ENCODE results near the gene CFAP126. TPM values are rescaled to one million over a fixed set of nuclear protein-coding genes. Genes with fewer than 3 reads are reported as not detected.

The CFAP126 gene
- total and polyA plus RNA-seq, 3 experiments from 2014 or later: not detected

DNA sequence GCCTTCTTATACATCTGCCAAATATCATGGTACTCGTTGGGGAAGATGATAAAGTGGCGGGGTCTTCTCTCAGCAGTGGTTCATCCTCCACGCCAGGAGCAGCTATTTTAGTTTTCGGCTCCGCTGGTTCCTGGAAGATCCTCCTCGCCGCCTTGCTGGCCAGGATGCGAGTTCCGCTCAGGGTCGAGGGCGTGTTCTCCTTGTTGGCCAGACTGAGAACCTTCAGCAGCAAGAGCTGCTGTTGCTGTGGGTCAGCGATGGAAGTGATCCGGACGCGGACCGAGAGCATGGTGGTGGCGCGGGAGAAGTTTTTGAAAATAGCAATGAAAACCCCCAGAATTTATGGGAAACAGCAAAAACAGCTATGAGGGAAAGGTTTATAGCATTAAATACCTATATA, 11.4 kb upstream of the CFAP126 start:
- Mint-ChIP-seq H3K27me3 (peaks cover 0 to 2% of the 10 kb centered on the region in 2 donors), H3K4me1 (no peaks in the 10 kb centered on the region), H3K9me3 (no peaks in the 10 kb centered on the region), H3K36me3 (no peaks in the 10 kb centered on the region), H3K27ac (no peak overlapping the region), H3K4me3 (no peak overlapping the region)
- Histone ChIP-seq H3K4me3 (ENCODE audit: low read length) (no peak overlapping the region), H3K27me3 (ENCODE audit: insufficient read depth, low read length, poor library complexity, severe bottlenecking) (no peaks in the 10 kb centered on the region), H3K9me3 (ENCODE audit: low read length) (no peaks in the 10 kb centered on the region), H3K36me3 (ENCODE audit: insufficient read depth, low read length) (no peaks in the 10 kb centered on the region), H3K4me1 (ENCODE audit: insufficient read depth, low read length) (no peaks in the 10 kb centered on the region), H3K27ac (ENCODE audit: low read depth, low read length) (no peak overlapping the region)
- ChIA-PET POLR2A (no interaction called here), CTCF (interaction anchor here (2.4 kb wide), 1 partner anchor 154 kb away, joined by 7 read pairs; the partner anchor contains the start of gene TOMM40L)
- DNase-seq: no peak

DNA sequence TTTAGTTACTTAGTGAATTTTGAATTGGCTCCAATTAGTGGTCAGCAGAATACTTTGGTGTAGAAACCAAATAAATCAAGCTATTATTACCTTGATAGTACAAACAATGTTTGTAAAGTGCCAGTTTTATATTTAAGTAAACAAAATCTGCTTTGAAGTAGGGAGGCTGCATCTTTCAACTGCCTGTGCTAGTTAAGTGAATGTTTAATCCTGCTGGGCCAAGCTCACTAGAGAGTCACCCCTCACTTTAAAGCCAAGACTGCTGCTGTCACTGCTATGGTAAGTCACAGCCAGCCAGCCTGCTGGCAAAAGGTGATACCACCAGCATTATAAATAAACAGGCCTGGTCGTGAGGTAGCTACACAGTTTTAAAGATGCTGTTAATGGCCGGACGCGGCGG, 10.3 kb upstream of the CFAP126 start:
- H3K9me3 Mint-ChIP-seq: no peaks in the 10 kb centered on the region
- ChIA-PET POLR2A (no interaction called here), CTCF (interaction anchor here (2.4 kb wide), 1 partner anchor 152 kb away, joined by 7 read pairs; the partner anchor contains the start of gene TOMM40L)
- no peaks in the 10 kb centered on the region for H3K4me1 ChIP-seq (ENCODE audit: insufficient read depth, low read length)
- H3K27ac ChIP-seq (ENCODE audit: low read depth, low read length): no peak overlapping the region
- H3K9me3 ChIP-seq (ENCODE audit: low read length): no peaks in the 10 kb centered on the region
- no peaks in the 10 kb centered on the region for H3K36me3 ChIP-seq (ENCODE audit: insufficient read depth, low read length)
- H3K4me3 ChIP-seq (ENCODE audit: low read length): no peak overlapping the region
- H3K4me3 Mint-ChIP-seq: no peak overlapping the region
- H3K27ac Mint-ChIP-seq: no peak overlapping the region
- no peaks in the 10 kb centered on the region for H3K36me3 Mint-ChIP-seq
- H3K4me1 Mint-ChIP-seq: no peaks in the 10 kb centered on the region
- H3K27me3 Mint-ChIP-seq: peaks cover 0 to 2% of the 10 kb centered on the region in 2 donors
- no peak for DNase-seq
- no peaks in the 10 kb centered on the region for H3K27me3 ChIP-seq (ENCODE audit: insufficient read depth, low read length, poor library complexity, severe bottlenecking)

- no peaks in the 10 kb centered on the region for H3K27me3 ChIP-seq (ENCODE audit: insufficient read depth, low read length, poor library complexity, severe bottlenecking)
- Mint-ChIP-seq H3K36me3 (no peaks in the 10 kb centered on the region), H3K9me3 (no peaks in the 10 kb centered on the region), H3K4me3 (no peak overlapping the region), H3K27ac (peak overlapping the region in 1 of 8 donors; percentile 80), H3K27me3 (no peaks in the 10 kb centered on the region), H3K4me1 (no peaks in the 10 kb centered on the region)
- CTCF ChIA-PET: interaction anchor here (1.0 to 1.6 kb wide), 4 partner anchors 10 to 182 kb away, joined by 3 to 5 read pairs (median 4); no protein-coding TSS in a partner anchor
- no peak overlapping the region for H3K4me3 ChIP-seq (ENCODE audit: low read length)
- no peaks in the 10 kb centered on the region for H3K4me1 ChIP-seq (ENCODE audit: insufficient read depth, low read length)
- no peak for DNase-seq
- H3K36me3 ChIP-seq (ENCODE audit: insufficient read depth, low read length): no peaks in the 10 kb centered on the region
- POLR2A ChIA-PET: interaction anchor here (0.6 kb wide), 1 partner anchor 113 kb away, joined by 4 read pairs; no protein-coding TSS in a partner anchor
- H3K27ac ChIP-seq (ENCODE audit: low read depth, low read length): no peak overlapping the region
- H3K9me3 ChIP-seq (ENCODE audit: low read length): no peaks in the 10 kb centered on the region
Observed at GRCh38 chr1:161374373-161374772, 6.7 kb upstream of the CFAP126 start.

- H3K27ac Mint-ChIP-seq: peak overlapping the region in 1 of 8 donors; percentile 6
- H3K36me3 Mint-ChIP-seq: no peaks in the 10 kb centered on the region
- no peak overlapping the region for H3K27ac ChIP-seq (ENCODE audit: low read depth, low read length)
- CTCF ChIA-PET: interaction anchor here (0.8 kb wide), 1 partner anchor 9 kb away, joined by 3 read pairs; no protein-coding TSS in a partner anchor
- no peak for DNase-seq
- H3K27me3 ChIP-seq (ENCODE audit: insufficient read depth, low read length, poor library complexity, severe bottlenecking): no peaks in the 10 kb centered on the region
- no peak overlapping the region for H3K4me3 Mint-ChIP-seq
- no peaks in the 10 kb centered on the region for H3K9me3 ChIP-seq (ENCODE audit: low read length)
- H3K4me1 ChIP-seq (ENCODE audit: insufficient read depth, low read length): no peaks in the 10 kb centered on the region
- H3K27me3 Mint-ChIP-seq: no peaks in the 10 kb centered on the region
- POLR2A ChIA-PET: no interaction called here
- H3K4me1 Mint-ChIP-seq: no peaks in the 10 kb centered on the region
- H3K36me3 ChIP-seq (ENCODE audit: insufficient read depth, low read length): no peaks in the 10 kb centered on the region
- no peak overlapping the region for H3K4me3 ChIP-seq (ENCODE audit: low read length)
- no peaks in the 10 kb centered on the region for H3K9me3 Mint-ChIP-seq
Observed at GRCh38 chr1:161373442-161373841, 5.8 kb upstream of the CFAP126 start.

- Mint-ChIP-seq H3K4me3 (no peak overlapping the region), H3K27ac (peak overlapping the region in 6 of 8 donors; percentile 19 to 82 (median 40)), H3K27me3 (no peaks in the 10 kb centered on the region), H3K36me3 (peaks cover 10 to 40% (median 13%) of the 10 kb centered on the region in 3 donors), H3K4me1 (peaks cover 6 to 8% (median 8%) of the 10 kb centered on the region in 3 donors), H3K9me3 (no peaks in the 10 kb centered on the region)
- H3K4me3 ChIP-seq (ENCODE audit: low read length): no peak overlapping the region
- no peak for DNase-seq
- H3K27me3 ChIP-seq (ENCODE audit: insufficient read depth, low read length, poor library complexity, severe bottlenecking): no peaks in the 10 kb centered on the region
- CTCF ChIA-PET: no interaction called here
- POLR2A ChIA-PET: no interaction called here
- H3K27ac ChIP-seq (ENCODE audit: low read depth, low read length): no peak overlapping the region
- H3K36me3 ChIP-seq (ENCODE audit: insufficient read depth, low read length): peaks cover 18% of the 10 kb centered on the region
- H3K9me3 ChIP-seq (ENCODE audit: low read length): no peaks in the 10 kb centered on the region
- H3K4me1 ChIP-seq (ENCODE audit: insufficient read depth, low read length): peaks cover 4% of the 10 kb centered on the region
Observed at GRCh38 chr1:161365207-161365606, 2.5 kb downstream of the CFAP126 start.

GRCh38 chr1:161364332-161364731, 3.3 kb downstream of the CFAP126 start:
- Mint-ChIP-seq H3K27me3 (no peaks in the 10 kb centered on the region), H3K9me3 (no peaks in the 10 kb centered on the region), H3K4me3 (no peak overlapping the region), H3K36me3 (peaks cover 10 to 45% (median 14%) of the 10 kb centered on the region in 3 donors), H3K4me1 (peaks cover 6 to 13% (median 12%) of the 10 kb centered on the region in 3 donors), H3K27ac (peak overlapping the region in 4 of 8 donors; percentile 3 to 67 (median 12))
- Histone ChIP-seq H3K9me3 (ENCODE audit: low read length) (no peaks in the 10 kb centered on the region), H3K4me3 (ENCODE audit: low read length) (no peak overlapping the region), H3K36me3 (ENCODE audit: insufficient read depth, low read length) (peaks cover 24% of the 10 kb centered on the region), H3K27ac (ENCODE audit: low read depth, low read length) (no peak overlapping the region), H3K4me1 (ENCODE audit: insufficient read depth, low read length) (peaks cover 4% of the 10 kb centered on the region), H3K27me3 (ENCODE audit: insufficient read depth, low read length, poor library complexity, severe bottlenecking) (no peaks in the 10 kb centered on the region)
- DNase-seq: no peak
- CTCF ChIA-PET: no interaction called here
- POLR2A ChIA-PET: no interaction called here

DNA sequence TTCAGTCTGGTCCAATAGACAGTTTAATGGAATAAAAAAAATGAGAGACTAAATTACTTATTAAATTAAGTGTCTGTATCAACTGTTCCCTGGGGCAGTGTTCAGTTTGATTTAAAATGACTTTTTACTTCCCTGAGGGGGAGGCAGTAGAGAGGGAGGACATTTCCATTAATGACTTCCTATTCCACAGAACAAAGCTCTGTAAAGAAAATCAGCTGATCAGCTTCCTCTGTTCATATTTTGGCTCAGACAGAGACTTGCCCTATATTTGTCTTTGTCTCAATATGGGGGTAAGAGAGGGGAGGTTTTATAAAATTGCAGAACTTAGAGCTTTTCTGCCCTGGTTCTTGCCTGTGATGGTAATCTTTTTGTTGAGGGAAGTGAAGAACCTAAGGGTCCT, 8.4 kb downstream of the CFAP126 start:
- Histone ChIP-seq H3K9me3 (ENCODE audit: low read length) (no peaks in the 10 kb centered on the region), H3K36me3 (ENCODE audit: insufficient read depth, low read length) (peaks cover 13% of the 10 kb centered on the region), H3K4me3 (ENCODE audit: low read length) (no peak overlapping the region), H3K4me1 (ENCODE audit: insufficient read depth, low read length) (no peaks in the 10 kb centered on the region), H3K27me3 (ENCODE audit: insufficient read depth, low read length, poor library complexity, severe bottlenecking) (no peaks in the 10 kb centered on the region), H3K27ac (ENCODE audit: low read depth, low read length) (no peak overlapping the region)
- H3K27me3 Mint-ChIP-seq: no peaks in the 10 kb centered on the region
- H3K27ac Mint-ChIP-seq: peak overlapping the region in 4 of 8 donors; percentile 18 to 42 (median 22)
- no peaks in the 10 kb centered on the region for H3K9me3 Mint-ChIP-seq
- POLR2A ChIA-PET: no interaction called here
- no peak for DNase-seq
- H3K4me1 Mint-ChIP-seq: peaks cover 0 to 16% (median 8%) of the 10 kb centered on the region in 3 donors
- H3K36me3 Mint-ChIP-seq: peaks cover 8 to 53% (median 11%) of the 10 kb centered on the region in 3 donors
- CTCF ChIA-PET: interaction anchor here (1.7 kb wide), 1 partner anchor 53 kb away, joined by 4 read pairs; no protein-coding TSS in a partner anchor
- no peak overlapping the region for H3K4me3 Mint-ChIP-seq

GRCh38 chr1:161357073-161357472, 10.6 kb downstream of the CFAP126 start:
- peaks cover 6% of the 10 kb centered on the region for H3K36me3 ChIP-seq (ENCODE audit: insufficient read depth, low read length)
- no peaks in the 10 kb centered on the region for H3K27me3 Mint-ChIP-seq
- no peak for DNase-seq
- peaks cover 2 to 23% (median 8%) of the 10 kb centered on the region in 3 donors for H3K4me1 Mint-ChIP-seq
- H3K4me3 Mint-ChIP-seq: no peak overlapping the region
- H3K9me3 ChIP-seq (ENCODE audit: low read length): no peaks in the 10 kb centered on the region
- H3K36me3 Mint-ChIP-seq: peaks cover 0 to 52% (median 9%) of the 10 kb centered on the region in 3 donors
- no peaks in the 10 kb centered on the region for H3K9me3 Mint-ChIP-seq
- CTCF ChIA-PET: no interaction called here
- no peak overlapping the region for H3K27ac ChIP-seq (ENCODE audit: low read depth, low read length)
- POLR2A ChIA-PET: no interaction called here
- no peak overlapping the region for H3K27ac Mint-ChIP-seq
- no peaks in the 10 kb centered on the region for H3K27me3 ChIP-seq (ENCODE audit: insufficient read depth, low read length, poor library complexity, severe bottlenecking)
- H3K4me1 ChIP-seq (ENCODE audit: insufficient read depth, low read length): no peaks in the 10 kb centered on the region
- no peak overlapping the region for H3K4me3 ChIP-seq (ENCODE audit: low read length)

Measured in CD8-positive, alpha-beta memory T cell (primary cell).